ENCODE data around the gene CYFIP1. TPM values are rescaled to one million over a fixed set of nuclear protein-coding genes. Genes with fewer than 3 reads are reported as not detected.

CYFIP1 gene
- total and polyA plus RNA-seq, 7 donors, result 45.0 to 99.6 (median 69.8) TPM

DNA sequence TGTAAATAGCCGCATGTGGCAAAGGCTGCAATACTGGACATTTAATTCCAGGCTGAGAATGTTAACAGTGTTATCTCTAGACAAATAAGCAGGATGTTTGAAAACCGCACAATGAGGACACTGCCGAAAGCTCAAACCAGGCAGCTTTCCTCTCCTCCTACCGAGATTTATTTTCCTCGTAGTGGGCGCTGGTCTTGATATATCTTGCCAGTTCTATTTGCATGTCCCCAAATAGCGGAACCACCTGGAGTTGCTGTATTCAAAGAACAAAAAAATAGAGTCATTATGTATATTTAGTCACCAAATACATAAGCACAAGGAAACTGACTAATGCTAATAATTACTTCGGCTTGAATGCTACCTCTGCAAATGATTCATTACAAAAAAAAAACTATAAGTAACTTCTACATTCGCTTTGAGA lies 46.5 kb downstream of the CYFIP1 start:
- intact Hi-C loops (cut with DNase I), result no loop called here
- peaks cover 0 to 7% (median 6%) of the 10 kb centered on the region in 4 donors for H3K4me1 ChIP-seq
- no peaks in the 10 kb centered on the region for H3K9me3 ChIP-seq
- no peak for DNase-seq
- H3K36me3 ChIP-seq, result peaks cover 3 to 68% (median 42%) of the 10 kb centered on the region in 4 donors
- H3K27me3 ChIP-seq, result no peaks in the 10 kb centered on the region
- no peak overlapping the region for H3K27ac ChIP-seq
- TF ChIP-seq POLR2A (IDR thresholded peaks at IDR 0.05) (no peak), POLR2AphosphoS5 (IDR thresholded peaks at IDR 0.05) (no peak), EP300 (IDR thresholded peaks at IDR 0.05) (no peak)
- TF ChIP-seq, protein P1, sequence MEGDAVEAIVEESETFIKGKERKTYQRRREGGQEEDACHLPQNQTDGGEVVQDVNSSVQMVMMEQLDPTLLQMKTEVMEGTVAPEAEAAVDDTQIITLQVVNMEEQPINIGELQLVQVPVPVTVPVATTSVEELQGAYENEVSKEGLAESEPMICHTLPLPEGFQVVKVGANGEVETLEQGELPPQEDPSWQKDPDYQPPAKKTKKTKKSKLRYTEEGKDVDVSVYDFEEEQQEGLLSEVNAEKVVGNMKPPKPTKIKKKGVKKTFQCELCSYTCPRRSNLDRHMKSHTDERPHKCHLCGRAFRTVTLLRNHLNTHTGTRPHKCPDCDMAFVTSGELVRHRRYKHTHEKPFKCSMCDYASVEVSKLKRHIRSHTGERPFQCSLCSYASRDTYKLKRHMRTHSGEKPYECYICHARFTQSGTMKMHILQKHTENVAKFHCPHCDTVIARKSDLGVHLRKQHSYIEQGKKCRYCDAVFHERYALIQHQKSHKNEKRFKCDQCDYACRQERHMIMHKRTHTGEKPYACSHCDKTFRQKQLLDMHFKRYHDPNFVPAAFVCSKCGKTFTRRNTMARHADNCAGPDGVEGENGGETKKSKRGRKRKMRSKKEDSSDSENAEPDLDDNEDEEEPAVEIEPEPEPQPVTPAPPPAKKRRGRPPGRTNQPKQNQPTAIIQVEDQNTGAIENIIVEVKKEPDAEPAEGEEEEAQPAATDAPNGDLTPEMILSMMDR (IDR thresholded peaks at IDR 0.05), result no peak
- WGBS, 2 donors, result 87 to 94% methylated on average over 9 of the region's 9 CpGs
- no peak overlapping the region for H3K4me3 ChIP-seq

DNA sequence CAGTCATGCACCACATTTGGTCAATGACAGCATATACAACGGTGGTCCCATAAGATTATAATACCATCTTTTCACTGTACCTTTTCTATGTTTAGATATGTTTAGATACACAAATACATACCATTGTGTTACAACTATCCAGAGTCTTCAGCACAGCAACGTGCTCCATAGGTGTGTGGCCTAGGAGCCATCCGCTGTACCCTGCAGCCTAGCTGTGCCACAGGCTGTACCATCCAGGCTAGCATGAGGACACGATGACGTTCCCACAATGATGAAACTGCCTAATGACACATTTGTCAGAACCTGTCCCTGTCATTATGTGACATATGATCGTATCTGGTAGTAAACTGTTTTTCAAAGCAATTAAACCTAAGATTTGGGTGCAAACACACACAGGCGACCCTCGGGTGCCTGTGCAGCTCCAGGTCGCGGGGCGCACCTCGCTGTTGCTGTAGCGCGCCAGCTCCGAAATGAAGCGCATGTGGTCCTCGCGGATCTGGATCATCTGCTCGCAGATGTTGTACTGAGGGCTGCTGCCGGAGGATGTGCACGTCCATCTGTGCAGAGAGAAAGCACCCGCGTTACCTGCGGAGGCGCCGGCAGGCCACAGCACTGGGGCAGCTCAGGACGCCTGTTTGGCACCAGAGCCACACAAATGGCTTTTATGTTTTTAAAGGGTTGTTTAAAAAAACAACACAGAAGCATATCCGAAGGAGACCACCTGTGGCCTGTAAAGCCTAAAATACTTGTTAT lies 48.2 kb downstream of the CYFIP1 start:
- DNase-seq, result no peak
- H3K27ac ChIP-seq, result no peak overlapping the region
- H3K4me1 ChIP-seq, result peaks cover 0 to 7% (median 6%) of the 10 kb centered on the region in 4 donors
- no peak overlapping the region for H3K4me3 ChIP-seq
- 91 to 93% methylated on average over 28 of the region's 28 CpGs for WGBS, 2 donors
- intact Hi-C loops (cut with DNase I), result no loop called here
- no peaks in the 10 kb centered on the region for H3K27me3 ChIP-seq
- no peaks in the 10 kb centered on the region for H3K9me3 ChIP-seq
- H3K36me3 ChIP-seq, result peaks cover 9 to 65% (median 33%) of the 10 kb centered on the region in 4 donors
- TF ChIP-seq, protein P1 (IDR thresholded peaks at IDR 0.05), result no peak
- TF ChIP-seq POLR2A (IDR thresholded peaks at IDR 0.05), result no peak
- TF ChIP-seq EP300 (IDR thresholded peaks at IDR 0.05), result no peak
- no peak for TF ChIP-seq POLR2AphosphoS5 (IDR thresholded peaks at IDR 0.05)

- Histone ChIP-seq H3K27me3 (no peaks in the 10 kb centered on the region), H3K4me3 (no peak overlapping the region), H3K4me1 (peaks cover 0 to 7% (median 6%) of the 10 kb centered on the region in 4 donors), H3K9me3 (no peaks in the 10 kb centered on the region), H3K27ac (peak overlapping the region in 3 of 4 donors; percentile 7 to 47 (median 18)), H3K36me3 (peaks cover 9 to 58% (median 27%) of the 10 kb centered on the region in 4 donors)
- TF ChIP-seq POLR2A (IDR thresholded peaks at IDR 0.05) (no peak), EP300 (IDR thresholded peaks at IDR 0.05) (no peak), POLR2AphosphoS5 (IDR thresholded peaks at IDR 0.05) (no peak)
- TF ChIP-seq, protein P1 (IDR thresholded peaks at IDR 0.05), result no peak
- intact Hi-C loops (cut with DNase I), result no loop called here
- 41 to 78% methylated on average over 10 of the region's 10 CpGs for WGBS, 2 donors
- DNase-seq, result no peak
Measured at GRCh38 chr15:22930782-22931484, 49.2 kb downstream of the CYFIP1 start.

- no peak for DNase-seq
- Histone ChIP-seq H3K27ac (no peak overlapping the region), H3K4me3 (no peak overlapping the region), H3K9me3 (no peaks in the 10 kb centered on the region), H3K4me1 (peaks cover 0 to 7% (median 6%) of the 10 kb centered on the region in 4 donors), H3K27me3 (no peaks in the 10 kb centered on the region), H3K36me3 (peaks cover 9 to 62% (median 19%) of the 10 kb centered on the region in 4 donors)
- 93 to 98% methylated on average over 25 of the region's 25 CpGs for WGBS, 2 donors
- TF ChIP-seq EP300 (IDR thresholded peaks at IDR 0.05), result no peak
- TF ChIP-seq, protein P1 (IDR thresholded peaks at IDR 0.05), result no peak
- TF ChIP-seq POLR2AphosphoS5 (IDR thresholded peaks at IDR 0.05), result no peak
- no peak for TF ChIP-seq POLR2A (IDR thresholded peaks at IDR 0.05)
- intact Hi-C loops (cut with DNase I), result loop anchor here (10.0 kb wide), 1 partner anchor 107 kb away; the partner anchor contains the start of gene TUBGCP5
Measured at GRCh38 chr15:22927761-22928160, 52.4 kb downstream of the CYFIP1 start.

Measured in sigmoid colon (tissue), 7 donors.